Hepatocyte (in vitro differentiated cells): ENCODE measurements around the gene SLC25A33. TPM values are rescaled to one million over a fixed set of nuclear protein-coding genes. Genes with fewer than 3 reads are reported as not detected.

ENCODE experiments used
- DNase-seq: peaks from one replicate; pipeline ENCODE4 v3.0.0-alpha.2; 2016; ENCODE audit warnings: low spot score
- H2AFZ ChIP-seq: fragments of 200-600 bp; sonication (generic); 2 replicates; pipeline ENCODE4 v1.6.0; 2016; ENCODE audit warnings: antibody characterized with exemption, mild to moderate bottlenecking
- H3K27ac ChIP-seq: fragments of 200-600 bp; sonication (generic); 2 replicates; pipeline ENCODE4 v1.5.1; 2016; ENCODE audit warnings: mild to moderate bottlenecking
- H3K27me3 ChIP-seq: fragments of 200-600 bp; sonication (generic); 2 replicates; pipeline ENCODE4 v1.6.1; 2016
- H3K36me3 ChIP-seq: fragments of 200-600 bp; sonication (generic); replicated peaks from 2 replicates; pipeline ENCODE4 v1.5.1; 2016; ENCODE audit warnings: low read depth; ENCODE audit not compliant: insufficient read depth
- H3K4me1 ChIP-seq: fragments of 200-600 bp; sonication (generic); 2 replicates; pipeline ENCODE4 v1.5.1; 2016; ENCODE audit warnings: mild to moderate bottlenecking, moderate library complexity; ENCODE audit not compliant: insufficient read depth
- H3K4me2 ChIP-seq: fragments of 200-600 bp; sonication (generic); 2 replicates; pipeline ENCODE4 v1.6.0; 2016
- H3K4me3 ChIP-seq: fragments of 200-600 bp; sonication (generic); 2 replicates; pipeline ENCODE4 v1.5.1; 2016; ENCODE audit warnings: mild to moderate bottlenecking
- H3K79me2 ChIP-seq: fragments of 200-600 bp; sonication (generic); 2 replicates; pipeline ENCODE4 v1.6.0; 2017; ENCODE audit warnings: mild to moderate bottlenecking
- H3K9me2 ChIP-seq: fragments of 200-600 bp; sonication (generic); replicated peaks from 2 replicates; pipeline ENCODE4 v1.6.0; 2017; ENCODE audit warnings: mild to moderate bottlenecking; ENCODE audit not compliant: insufficient read depth
- H3K9me3 ChIP-seq: fragments of 200-600 bp; sonication (generic); 2 replicates; pipeline ENCODE4 v1.5.1; 2016; ENCODE audit warnings: low read depth, mild to moderate bottlenecking
- H4K20me1 ChIP-seq: fragments of 200-600 bp; sonication (generic); 2 replicates; pipeline ENCODE4 v1.6.0; 2016; ENCODE audit warnings: mild to moderate bottlenecking; ENCODE audit not compliant: insufficient read depth, poor library complexity, severe bottlenecking
- EZH2 ChIP-seq: fragments of 200-600 bp; sonication (generic); IDR thresholded peaks from 2 replicates; pipeline ENCODE4 v1.6.1; 2016; ENCODE audit warnings: antibody characterized with exemption, mild to moderate bottlenecking, borderline replicate concordance
- EZH2phosphoT487 ChIP-seq: fragments of 200-600 bp; sonication (generic); IDR thresholded peaks from one replicate; pipeline ENCODE4 v1.6.1; 2018; ENCODE audit warnings: antibody characterized with exemption, mild to moderate bottlenecking, low read depth, moderate library complexity; ENCODE audit not compliant: unreplicated experiment, severe bottlenecking
- WGBS: methylation state at CpG from one replicate; pipeline ENCODE4 v1.1.6; 2016; ENCODE audit warnings: low lambda C conversion rate; ENCODE audit errors: missing lambda C conversion rate; 5-methylcytosine and 5-hydroxymethylcytosine counted together
- polyA plus RNA-seq: library from polyadenylated mRNA; unstranded; fragments of >200 nt; fragmentation: Nextera tagmentation; extraction: Ambion mirVana; gene quantifications from 2 replicates; pipeline ENCODE4 v1.2.1, GENCODE V29; 2016
- total RNA-seq: library from RNA; depleted of rRNA; stranded (reverse); fragments of >200 nt; gene quantifications from 2 replicates; pipeline ENCODE4 v1.2.3, GENCODE V29; 2014
- TF ChIP-seq, protein P1 (sequence below): fragments of 200-600 bp; sonication (generic); IDR thresholded peaks from 2 replicates; pipeline ENCODE4 v1.5.1; 2016; ENCODE audit warnings: antibody characterized with exemption, mild to moderate bottlenecking; ENCODE audit not compliant: poor library complexity

SLC25A33 gene
- total and polyA plus RNA-seq, 2 experiments from 2014 or later, result 14.4 to 21.7 TPM

- H4K20me1 ChIP-seq, result peaks cover 26% of the 10 kb centered on the region
- no peaks in the 10 kb centered on the region for H3K9me2 ChIP-seq
- H3K4me2 ChIP-seq, result no peak overlapping the region
- DNase-seq, result no peak
- H3K27me3 ChIP-seq, result no peaks in the 10 kb centered on the region
- H2AFZ ChIP-seq, result no peak overlapping the region
- H3K36me3 ChIP-seq, result no peaks in the 10 kb centered on the region
- WGBS, result 84% methylated on average over 22 of the region's 22 CpGs
- H3K27ac ChIP-seq, result no peak overlapping the region
- no peak overlapping the region for H3K4me3 ChIP-seq
- H3K4me1 ChIP-seq, result peaks cover 8% of the 10 kb centered on the region
- TF ChIP-seq, protein P1, sequence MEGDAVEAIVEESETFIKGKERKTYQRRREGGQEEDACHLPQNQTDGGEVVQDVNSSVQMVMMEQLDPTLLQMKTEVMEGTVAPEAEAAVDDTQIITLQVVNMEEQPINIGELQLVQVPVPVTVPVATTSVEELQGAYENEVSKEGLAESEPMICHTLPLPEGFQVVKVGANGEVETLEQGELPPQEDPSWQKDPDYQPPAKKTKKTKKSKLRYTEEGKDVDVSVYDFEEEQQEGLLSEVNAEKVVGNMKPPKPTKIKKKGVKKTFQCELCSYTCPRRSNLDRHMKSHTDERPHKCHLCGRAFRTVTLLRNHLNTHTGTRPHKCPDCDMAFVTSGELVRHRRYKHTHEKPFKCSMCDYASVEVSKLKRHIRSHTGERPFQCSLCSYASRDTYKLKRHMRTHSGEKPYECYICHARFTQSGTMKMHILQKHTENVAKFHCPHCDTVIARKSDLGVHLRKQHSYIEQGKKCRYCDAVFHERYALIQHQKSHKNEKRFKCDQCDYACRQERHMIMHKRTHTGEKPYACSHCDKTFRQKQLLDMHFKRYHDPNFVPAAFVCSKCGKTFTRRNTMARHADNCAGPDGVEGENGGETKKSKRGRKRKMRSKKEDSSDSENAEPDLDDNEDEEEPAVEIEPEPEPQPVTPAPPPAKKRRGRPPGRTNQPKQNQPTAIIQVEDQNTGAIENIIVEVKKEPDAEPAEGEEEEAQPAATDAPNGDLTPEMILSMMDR, result no peak
- TF ChIP-seq EZH2 (no peak), EZH2phosphoT487 (no peak)
- H3K79me2 ChIP-seq, result peaks cover 59% of the 10 kb centered on the region
- H3K9me3 ChIP-seq, result no peaks in the 10 kb centered on the region
These were observed 52.6 kb downstream of the SLC25A33 start for GRCh38 chr1:9591669-9592509.

- no peak for DNase-seq
- Histone ChIP-seq H3K9me3 (no peaks in the 10 kb centered on the region), H3K36me3 (no peaks in the 10 kb centered on the region), H3K4me3 (no peak overlapping the region), H3K4me2 (no peak overlapping the region), H3K9me2 (no peaks in the 10 kb centered on the region), H3K27ac (no peak overlapping the region), H3K27me3 (no peaks in the 10 kb centered on the region), H2AFZ (no peak overlapping the region), H3K4me1 (peaks cover 8% of the 10 kb centered on the region), H4K20me1 (peaks cover 26% of the 10 kb centered on the region), H3K79me2 (peaks cover 59% of the 10 kb centered on the region)
- WGBS, result 80% methylated on average over 14 of the region's 16 CpGs
- TF ChIP-seq EZH2phosphoT487, result no peak
- TF ChIP-seq, protein P1, result no peak
- TF ChIP-seq EZH2, result no peak
These were observed 53.3 kb downstream of the SLC25A33 start for GRCh38 chr1:9592510-9593075.

GRCh38 chr1:9593147-9593491 is 53.9 kb downstream of the SLC25A33 start:
- no peak overlapping the region for H2AFZ ChIP-seq
- no peaks in the 10 kb centered on the region for H3K27me3 ChIP-seq
- no peak for TF ChIP-seq EZH2phosphoT487
- no peak for TF ChIP-seq EZH2
- TF ChIP-seq, protein P1, result no peak
- H3K4me1 ChIP-seq, result peaks cover 7% of the 10 kb centered on the region
- H3K9me3 ChIP-seq, result no peaks in the 10 kb centered on the region
- H3K27ac ChIP-seq, result no peak overlapping the region
- H4K20me1 ChIP-seq, result peaks cover 26% of the 10 kb centered on the region
- no peak overlapping the region for H3K4me3 ChIP-seq
- DNase-seq, result no peak
- H3K9me2 ChIP-seq, result no peaks in the 10 kb centered on the region
- 67% methylated on average over 9 of the region's 9 CpGs for WGBS
- no peak overlapping the region for H3K4me2 ChIP-seq
- peaks cover 59% of the 10 kb centered on the region for H3K79me2 ChIP-seq
- H3K36me3 ChIP-seq, result no peaks in the 10 kb centered on the region
